Natural killer cell (primary cell): Measurements from ENCODE around the gene PDXP. TPM values are rescaled to one million over a fixed set of nuclear protein-coding genes. Genes with fewer than 3 reads are reported as not detected.

Source experiments
- ATAC-seq, 3 donors: fragments of 150-1000 bp in 2 of 3; fragments of 200-7000 bp in 1 of 3; cut with Tn5 transposase; 1 replicate in 1 of 3; 2 replicates in 2 of 3; pipeline ENCODE4 v1.10.0; 2021; ENCODE audit warnings: mild to moderate bottlenecking in 2 of 3, moderate library complexity in 2 of 3
- DNase-seq, 2 donors: peaks; one replicate each; pipeline versions ENCODE4 v3.0.0 to v3.0.0-alpha.2; 2013 to 2021; ENCODE audit warnings: mixed read lengths in 1 of 2
- H3K27ac ChIP-seq: one replicate; pipeline ENCODE4 v1.5.1; 2013; ENCODE audit warnings: mild to moderate bottlenecking, low read length
- H3K27me3 ChIP-seq: one replicate; pipeline ENCODE4 v1.6.1; 2013; ENCODE audit warnings: low read length; ENCODE audit not compliant: control insufficient read depth, insufficient read depth
- H3K36me3 ChIP-seq: one replicate; pipeline ENCODE4 v1.6.1; 2013; ENCODE audit warnings: low read length; ENCODE audit not compliant: control insufficient read depth, insufficient read depth
- H3K4me1 ChIP-seq: one replicate; pipeline ENCODE4 v1.6.1; 2013; ENCODE audit warnings: low read length; ENCODE audit not compliant: control insufficient read depth, insufficient read depth
- H3K4me3 ChIP-seq: one replicate; pipeline ENCODE4 v1.5.1; 2013; ENCODE audit warnings: low read length
- H3K9me3 ChIP-seq: one replicate; pipeline ENCODE4 v1.6.1; 2013; ENCODE audit warnings: low read length; ENCODE audit not compliant: control insufficient read depth, insufficient read depth
- H3K27ac Mint-ChIP-seq, 2 donors: one replicate each; pipeline ENCODE4 v1.8.0; 2022; ENCODE audit warnings: mild to moderate bottlenecking in 2 of 2, mixed read lengths in 2 of 2, moderate library complexity in 1 of 2
- H3K27me3 Mint-ChIP-seq, 2 donors: one replicate each; pipeline ENCODE4 v1.8.0; 2022; ENCODE audit warnings: low read depth in 2 of 2, mixed read lengths in 2 of 2
- H3K36me3 Mint-ChIP-seq: one replicate; pipeline ENCODE4 v1.8.0; 2022; ENCODE audit warnings: mixed read lengths
- H3K4me1 Mint-ChIP-seq, 2 donors: one replicate each; pipeline ENCODE4 v1.8.0; 2022; ENCODE audit warnings: mixed read lengths in 2 of 2
- H3K4me3 Mint-ChIP-seq: one replicate; pipeline ENCODE4 v1.8.0; 2022; ENCODE audit warnings: mild to moderate bottlenecking, moderate library complexity, mixed read lengths
- H3K9me3 Mint-ChIP-seq, 2 donors: one replicate each; pipeline ENCODE4 v1.8.0; 2022; ENCODE audit warnings: mixed read lengths in 2 of 2
- WGBS: methylation state at CpG from one replicate; pipeline ENCODE4 v1.1.7; 2013; ENCODE audit warnings: missing lambda C conversion rate; ENCODE audit not compliant: insufficient coverage; 5-methylcytosine and 5-hydroxymethylcytosine counted together
- intact Hi-C: fragments of 100-400 bp; cut with micrococcal nuclease; formaldehyde crosslinking; loops from one replicate; pipeline ENCODE4 v1.14.2; 2022
- total RNA-seq, 4 donors: library from RNA; stranded (reverse); fragments of 120-200 nt in 1 of 4; gene quantifications; one replicate each; pipeline versions ENCODE4 v1.2.3 to v1.2.4, GENCODE V29; 2013 to 2022
- TF ChIP-seq, protein P1 (sequence below): fragments of 200-600 bp; IDR thresholded peaks from one replicate; pipeline ENCODE4 v1.8.0; 2022; ENCODE audit warnings: antibody characterized with exemption

PDXP gene
- total RNA-seq, 3 donors from 2014 or later (not counting 1 experiment from before 2014, with no cell fraction given) = 8.3 to 14.2 (median 13.4) TPM

DNA sequence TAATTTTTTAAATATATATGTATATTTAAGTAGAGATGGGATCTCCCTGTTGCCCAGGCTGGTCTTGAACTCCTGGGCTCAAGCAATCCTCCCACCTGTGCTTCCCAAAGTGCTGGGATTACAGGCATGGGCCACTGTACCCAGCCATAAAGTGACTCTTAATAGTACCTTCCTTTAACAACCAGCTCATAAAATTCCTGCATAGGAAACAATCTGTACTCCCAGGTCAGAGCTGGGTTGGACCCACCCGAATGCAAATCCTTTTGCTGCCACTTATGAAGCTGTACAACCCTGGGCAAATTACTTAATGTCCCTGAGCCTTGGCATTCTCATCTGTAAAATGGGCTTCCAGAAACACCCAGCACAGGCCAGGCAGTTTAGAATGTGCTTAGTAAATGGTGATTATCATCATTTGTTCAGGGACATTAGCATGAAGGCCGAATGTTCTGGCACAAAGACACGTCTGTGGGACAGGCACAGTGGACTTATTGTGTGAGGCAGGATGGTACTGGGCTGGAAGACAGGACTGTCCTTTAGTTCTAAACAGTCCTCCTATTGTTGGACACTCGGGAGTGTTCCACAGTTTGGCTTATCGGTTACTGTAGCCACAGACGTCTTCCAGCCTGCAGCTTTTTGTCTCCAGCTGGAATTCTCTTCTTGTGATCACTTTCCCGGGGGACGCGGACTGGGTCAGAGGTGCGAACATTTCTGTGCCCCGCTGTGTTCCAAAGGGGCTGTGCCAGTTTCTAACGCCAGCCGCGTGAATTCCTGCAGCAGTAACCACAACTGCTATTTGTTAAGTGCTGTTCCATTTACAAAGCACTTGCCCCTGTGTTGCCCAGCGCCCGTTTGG lies 6.0 kb downstream of the PDXP start:
- H3K27ac ChIP-seq = no peak overlapping the region
- intact Hi-C loops = no loop called here
- peaks cover 33 to 36% of the 10 kb centered on the region in 2 donors for H3K4me1 Mint-ChIP-seq
- H3K4me3 Mint-ChIP-seq = no peak overlapping the region
- no peaks in the 10 kb centered on the region for H3K27me3 ChIP-seq
- H3K27me3 Mint-ChIP-seq = no peaks in the 10 kb centered on the region
- DNase-seq (no peak), ATAC-seq (no peak)
- no peaks in the 10 kb centered on the region for H3K9me3 Mint-ChIP-seq
- peaks cover 6% of the 10 kb centered on the region for H3K36me3 ChIP-seq
- H3K9me3 ChIP-seq = no peaks in the 10 kb centered on the region
- no peak overlapping the region for H3K4me3 ChIP-seq
- TF ChIP-seq, protein P1, sequence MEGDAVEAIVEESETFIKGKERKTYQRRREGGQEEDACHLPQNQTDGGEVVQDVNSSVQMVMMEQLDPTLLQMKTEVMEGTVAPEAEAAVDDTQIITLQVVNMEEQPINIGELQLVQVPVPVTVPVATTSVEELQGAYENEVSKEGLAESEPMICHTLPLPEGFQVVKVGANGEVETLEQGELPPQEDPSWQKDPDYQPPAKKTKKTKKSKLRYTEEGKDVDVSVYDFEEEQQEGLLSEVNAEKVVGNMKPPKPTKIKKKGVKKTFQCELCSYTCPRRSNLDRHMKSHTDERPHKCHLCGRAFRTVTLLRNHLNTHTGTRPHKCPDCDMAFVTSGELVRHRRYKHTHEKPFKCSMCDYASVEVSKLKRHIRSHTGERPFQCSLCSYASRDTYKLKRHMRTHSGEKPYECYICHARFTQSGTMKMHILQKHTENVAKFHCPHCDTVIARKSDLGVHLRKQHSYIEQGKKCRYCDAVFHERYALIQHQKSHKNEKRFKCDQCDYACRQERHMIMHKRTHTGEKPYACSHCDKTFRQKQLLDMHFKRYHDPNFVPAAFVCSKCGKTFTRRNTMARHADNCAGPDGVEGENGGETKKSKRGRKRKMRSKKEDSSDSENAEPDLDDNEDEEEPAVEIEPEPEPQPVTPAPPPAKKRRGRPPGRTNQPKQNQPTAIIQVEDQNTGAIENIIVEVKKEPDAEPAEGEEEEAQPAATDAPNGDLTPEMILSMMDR = no peak
- H3K27ac Mint-ChIP-seq = no peak overlapping the region
- H3K36me3 Mint-ChIP-seq = no peaks in the 10 kb centered on the region
- 90% methylated on average over 16 of the region's 16 CpGs for WGBS
- peaks cover 32% of the 10 kb centered on the region for H3K4me1 ChIP-seq

DNA sequence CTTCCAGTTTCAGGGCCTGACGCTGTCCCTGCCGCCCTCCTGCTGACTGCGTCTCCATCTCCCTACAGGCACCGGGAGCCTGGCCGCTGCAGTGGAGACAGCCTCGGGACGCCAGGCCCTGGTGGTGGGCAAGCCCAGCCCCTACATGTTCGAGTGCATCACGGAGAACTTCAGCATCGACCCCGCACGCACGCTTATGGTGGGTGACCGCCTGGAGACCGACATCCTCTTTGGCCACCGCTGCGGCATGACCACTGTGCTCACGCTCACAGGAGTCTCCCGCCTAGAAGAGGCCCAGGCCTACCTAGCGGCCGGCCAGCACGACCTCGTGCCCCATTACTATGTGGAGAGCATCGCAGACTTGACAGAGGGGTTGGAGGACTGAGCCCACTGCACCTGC lies 7.0 kb downstream of the PDXP start:
- H3K27me3 ChIP-seq = no peaks in the 10 kb centered on the region
- Mint-ChIP-seq H3K27ac (no peak overlapping the region), H3K4me1 (peaks cover 22 to 26% of the 10 kb centered on the region in 2 donors), H3K27me3 (no peaks in the 10 kb centered on the region), H3K9me3 (no peaks in the 10 kb centered on the region), H3K4me3 (no peak overlapping the region), H3K36me3 (no peaks in the 10 kb centered on the region)
- H3K36me3 ChIP-seq = peaks cover 6% of the 10 kb centered on the region
- H3K4me3 ChIP-seq = no peak overlapping the region
- 98% methylated on average over 24 of the region's 24 CpGs for WGBS
- TF ChIP-seq, protein P1 = no peak
- no peak overlapping the region for H3K27ac ChIP-seq
- no peaks in the 10 kb centered on the region for H3K9me3 ChIP-seq
- ATAC-seq (no peak), DNase-seq (no peak)
- intact Hi-C loops = no loop called here
- H3K4me1 ChIP-seq = peaks cover 22% of the 10 kb centered on the region

DNA sequence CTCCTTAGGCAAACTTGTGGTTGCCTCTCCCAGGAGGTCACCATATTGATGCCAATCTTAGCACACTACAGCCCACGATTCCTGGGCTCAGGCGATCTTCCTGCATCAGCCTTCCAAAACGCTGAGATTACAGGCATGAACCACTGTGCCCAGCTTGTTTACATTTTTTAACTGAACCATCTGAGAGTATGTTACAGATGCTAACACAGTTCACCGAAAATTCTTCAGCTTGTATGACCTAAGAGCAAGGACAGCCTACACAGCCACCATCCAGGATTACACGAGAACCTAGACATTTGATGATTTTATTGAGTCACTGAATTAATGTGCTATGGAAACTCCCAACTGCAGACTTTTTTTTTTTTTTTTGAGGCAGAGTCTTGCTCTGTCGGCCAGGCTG lies 11.1 kb downstream of the PDXP start:
- Histone ChIP-seq H3K4me3 (no peak overlapping the region), H3K9me3 (no peaks in the 10 kb centered on the region), H3K4me1 (peaks cover 29% of the 10 kb centered on the region), H3K27me3 (no peaks in the 10 kb centered on the region), H3K36me3 (peaks cover 6% of the 10 kb centered on the region), H3K27ac (no peak overlapping the region)
- 86% methylated on average over 5 of the region's 6 CpGs for WGBS
- no peak for DNase-seq
- Mint-ChIP-seq H3K27ac (no peak overlapping the region), H3K36me3 (no peaks in the 10 kb centered on the region), H3K27me3 (no peaks in the 10 kb centered on the region), H3K9me3 (no peaks in the 10 kb centered on the region), H3K4me1 (peaks cover 11 to 31% of the 10 kb centered on the region in 2 donors), H3K4me3 (no peak overlapping the region)
- intact Hi-C loops = no loop called here
- no peak for ATAC-seq
- TF ChIP-seq, protein P1 = no peak
